OCI-M1 (cell line): Measurements from ENCODE around the gene CCDC91.
A peak's percentile ranks its signal among the peaks of the same experiment; 100 is the strongest.

Experiments used
- DNase-seq: peaks from one replicate; lab custom pipeline; 2025; lab: John Stamatoyannopoulos, UW

The CCDC91 gene, protein sequence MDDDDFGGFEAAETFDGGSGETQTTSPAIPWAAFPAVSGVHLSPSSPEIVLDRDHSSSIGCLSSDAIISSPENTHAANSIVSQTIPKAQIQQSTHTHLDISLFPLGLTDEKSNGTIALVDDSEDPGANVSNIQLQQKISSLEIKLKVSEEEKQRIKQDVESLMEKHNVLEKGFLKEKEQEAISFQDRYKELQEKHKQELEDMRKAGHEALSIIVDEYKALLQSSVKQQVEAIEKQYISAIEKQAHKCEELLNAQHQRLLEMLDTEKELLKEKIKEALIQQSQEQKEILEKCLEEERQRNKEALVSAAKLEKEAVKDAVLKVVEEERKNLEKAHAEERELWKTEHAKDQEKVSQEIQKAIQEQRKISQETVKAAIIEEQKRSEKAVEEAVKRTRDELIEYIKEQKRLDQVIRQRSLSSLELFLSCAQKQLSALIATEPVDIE

DNA sequence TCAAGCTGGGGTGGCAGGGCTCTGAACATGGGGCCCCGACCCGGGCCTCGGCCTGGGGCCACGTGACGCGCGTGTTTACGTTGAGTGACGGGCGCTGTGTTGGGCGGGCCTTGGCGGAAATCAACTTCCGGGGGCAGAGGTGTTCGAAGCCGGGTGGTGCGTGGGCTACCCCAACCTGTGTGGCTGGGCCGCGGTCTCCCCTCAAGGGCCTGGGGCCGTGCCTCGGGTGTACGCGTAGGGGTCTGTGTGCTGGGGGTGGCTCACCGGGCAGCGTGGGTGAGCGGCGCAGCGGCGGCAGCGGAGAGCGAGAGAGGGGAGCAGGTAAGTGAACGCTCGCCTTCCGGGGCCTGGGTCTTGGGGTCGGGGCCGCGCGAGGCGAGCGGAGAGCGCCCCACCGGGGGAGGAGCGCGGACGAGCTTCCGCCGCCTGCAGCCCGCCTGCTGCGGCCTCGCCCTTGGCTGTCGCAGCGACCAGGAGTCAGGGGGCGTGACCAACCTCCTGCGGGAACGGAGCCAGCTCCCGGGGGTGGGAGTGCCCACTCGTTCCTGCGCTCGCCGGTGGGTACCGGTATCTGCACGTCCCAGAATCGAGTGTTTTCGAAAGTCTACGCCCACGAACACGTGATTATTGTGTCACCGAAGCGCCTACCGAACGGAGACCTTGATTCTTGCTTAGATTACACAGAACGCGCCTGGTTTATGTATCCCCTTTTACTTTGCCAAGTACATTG is at the start of gene CCDC91:
Gene CCDC91 (plus strand): TSS at position 136 of the 730 bp plus-strand sequence. CDS start 66,760 bp downstream, outside the sequence.
- peak; percentile 96 for DNase-seq

DNA sequence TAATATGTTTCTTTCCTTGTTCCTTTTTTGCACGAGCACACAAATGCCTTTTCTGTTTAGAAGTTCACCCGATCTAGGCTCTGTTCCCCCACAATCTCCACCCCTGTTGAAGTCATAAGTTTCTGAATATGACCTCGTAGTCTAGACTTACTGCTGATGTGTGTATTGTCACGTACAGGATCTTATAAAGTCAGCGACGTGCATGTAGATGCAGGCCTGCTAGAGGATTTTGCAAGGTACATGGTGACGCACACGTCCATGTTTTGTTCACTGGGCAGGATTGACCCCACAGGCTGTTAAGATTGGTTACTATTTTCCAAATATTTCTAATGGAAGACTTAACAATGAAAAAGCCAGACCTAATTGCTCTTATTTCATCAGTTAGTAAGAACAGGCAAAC is 46.2 kb upstream of the CCDC91 start:
- DNase-seq = no peak

DNA sequence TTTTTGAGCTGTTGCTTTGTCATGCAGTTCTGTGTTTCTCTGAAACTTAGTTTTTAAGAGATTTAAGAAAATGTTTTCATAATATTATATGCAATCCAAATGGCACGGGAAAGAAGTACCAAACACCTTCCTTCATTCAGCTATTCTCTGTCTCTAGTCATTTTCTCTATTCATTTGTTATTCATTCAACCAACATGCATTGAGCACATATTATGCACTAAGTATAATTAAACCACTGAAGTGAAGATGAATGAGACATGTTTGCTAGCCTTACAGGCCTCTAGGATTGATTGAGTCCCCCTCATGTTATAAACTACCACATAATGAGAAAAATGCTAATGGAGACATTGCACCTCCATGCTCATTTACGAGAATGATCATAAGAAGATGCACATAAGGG is 45.7 kb upstream of the CCDC91 start:
- DNase-seq = no peak

DNA sequence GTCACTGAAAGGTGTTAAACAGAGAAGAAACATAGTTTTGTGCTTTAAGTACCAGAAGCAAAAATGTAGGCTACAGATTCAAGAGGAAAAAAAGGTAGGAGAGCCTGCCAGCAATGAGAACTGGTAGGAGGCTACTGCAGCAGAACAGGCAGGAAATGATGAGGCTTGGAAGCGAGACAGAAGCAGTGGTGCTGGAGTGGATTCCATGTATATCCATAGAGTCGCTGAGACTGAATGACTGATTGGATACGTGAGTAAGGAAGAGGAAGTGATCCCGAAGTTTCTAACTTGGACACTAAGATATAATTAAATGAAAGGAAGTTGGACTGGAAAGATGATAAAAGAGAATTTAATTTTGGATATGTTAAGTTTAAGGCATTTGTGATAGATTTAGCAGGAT is 45.0 kb upstream of the CCDC91 start:
- DNase-seq = no peak

DNA sequence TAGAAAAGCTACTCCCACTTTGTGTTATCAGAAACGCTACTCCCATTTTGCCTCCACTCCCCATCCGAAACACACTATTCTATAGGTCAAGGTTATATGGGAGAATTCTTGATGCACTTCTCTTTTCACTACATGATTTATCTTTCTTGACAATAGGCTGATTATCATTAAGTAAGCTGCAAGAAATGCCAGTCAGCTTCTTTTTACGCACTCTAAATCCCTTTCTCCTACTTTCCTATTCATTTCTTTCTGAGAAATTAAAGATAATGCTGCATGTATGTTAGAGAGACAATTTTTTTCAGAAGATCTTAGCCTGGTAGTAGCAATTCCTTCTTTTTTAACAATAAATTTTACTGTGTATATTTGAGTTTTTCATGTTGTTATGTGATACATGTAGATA is 41.0 kb upstream of the CCDC91 start:
- DNase-seq = no peak

DNA sequence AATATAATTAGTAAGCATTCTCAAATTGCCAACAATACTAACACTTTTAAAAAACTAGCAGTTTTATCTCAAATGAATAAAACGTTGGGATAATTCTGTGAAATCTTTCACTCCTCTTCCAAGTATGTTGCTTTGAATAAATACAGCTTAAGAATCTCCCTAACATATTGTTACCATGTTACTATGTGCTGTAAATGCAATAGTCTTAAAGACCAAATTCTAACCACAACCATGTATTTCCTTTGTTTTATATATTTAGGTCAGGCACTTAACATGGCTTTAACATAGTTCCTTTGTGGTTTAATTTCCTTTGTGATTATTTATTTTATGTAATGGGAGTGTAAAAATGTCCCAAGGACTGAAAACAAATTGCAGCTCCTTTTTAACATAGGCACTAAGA is 33.9 kb upstream of the CCDC91 start:
- no peak for DNase-seq

DNA sequence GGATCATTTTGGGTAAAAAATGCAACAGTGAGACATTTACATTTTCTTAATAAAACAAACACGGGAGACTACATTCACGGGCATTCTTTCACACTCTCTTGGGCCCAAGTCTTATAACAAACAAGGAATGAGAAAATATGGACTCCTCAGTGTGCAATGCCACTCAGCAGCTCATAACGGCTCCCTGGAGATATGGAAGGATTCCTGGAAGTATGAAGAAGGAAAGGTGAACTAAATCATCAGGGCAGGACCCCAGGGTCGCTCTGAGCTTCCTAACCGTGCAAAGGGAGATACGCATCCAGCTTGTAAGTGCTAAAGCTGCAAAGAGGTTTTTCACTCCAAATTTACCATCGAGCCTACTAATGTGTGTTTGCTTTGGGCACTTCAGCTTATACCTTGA is 33.5 kb upstream of the CCDC91 start:
- DNase-seq = no peak

DNA sequence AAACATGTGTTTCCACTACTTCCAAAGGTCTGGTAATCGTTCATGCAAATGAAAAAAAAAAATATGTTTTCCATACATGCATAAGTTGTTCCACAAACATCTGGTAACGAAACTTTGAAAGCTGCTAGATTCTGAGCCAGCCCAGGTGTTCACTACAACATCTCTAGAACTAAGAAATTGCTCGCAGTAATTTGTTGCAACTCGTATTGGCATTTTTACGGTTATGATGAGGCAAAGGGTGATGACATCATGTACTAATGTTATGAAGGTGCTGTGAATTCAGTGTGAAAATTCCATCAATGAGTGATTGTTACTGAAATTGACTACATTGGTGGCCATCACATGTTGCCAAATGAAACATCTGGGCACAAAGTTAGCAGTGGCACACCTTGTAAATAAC is 31.9 kb upstream of the CCDC91 start:
- no peak for DNase-seq

DNA sequence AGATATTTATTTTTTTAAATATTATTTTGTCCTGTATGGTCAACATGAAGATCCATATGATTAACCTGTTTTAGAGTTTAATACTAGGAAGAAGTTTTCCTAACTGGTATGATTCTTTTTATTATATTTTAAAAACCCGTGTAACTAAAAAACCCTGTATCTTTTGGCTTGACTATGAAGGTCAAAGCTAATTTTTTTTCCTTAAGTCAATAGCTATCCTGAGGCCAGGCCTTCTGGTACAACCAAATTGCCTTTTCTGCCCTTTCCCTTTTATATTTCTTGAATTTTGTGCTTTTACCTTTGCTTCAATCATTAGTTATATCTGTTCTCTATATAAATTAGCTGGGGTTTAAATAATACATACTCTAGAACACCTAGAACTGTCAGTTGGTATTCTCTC is 30.6 kb upstream of the CCDC91 start:
- DNase-seq = no peak

DNA sequence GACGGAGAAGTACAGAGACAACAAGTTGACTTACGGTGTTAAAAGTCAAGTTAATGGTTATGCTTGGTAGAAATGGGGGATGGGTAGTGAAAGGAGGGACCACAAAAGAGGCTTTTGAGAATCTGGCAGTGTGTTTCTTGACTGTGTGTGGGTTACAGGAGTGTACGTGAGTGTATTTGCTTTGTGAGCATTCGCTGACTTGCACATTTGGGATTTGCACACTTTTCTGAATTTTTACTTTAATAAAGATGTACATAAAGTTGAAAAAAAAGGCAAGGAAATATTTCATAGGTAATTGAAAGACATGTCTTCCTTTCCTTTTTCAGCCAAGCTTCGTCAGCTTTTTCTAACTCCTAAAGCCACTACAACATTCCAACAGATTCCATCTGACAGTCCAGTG is 28.6 kb upstream of the CCDC91 start:
- no peak for DNase-seq

DNA sequence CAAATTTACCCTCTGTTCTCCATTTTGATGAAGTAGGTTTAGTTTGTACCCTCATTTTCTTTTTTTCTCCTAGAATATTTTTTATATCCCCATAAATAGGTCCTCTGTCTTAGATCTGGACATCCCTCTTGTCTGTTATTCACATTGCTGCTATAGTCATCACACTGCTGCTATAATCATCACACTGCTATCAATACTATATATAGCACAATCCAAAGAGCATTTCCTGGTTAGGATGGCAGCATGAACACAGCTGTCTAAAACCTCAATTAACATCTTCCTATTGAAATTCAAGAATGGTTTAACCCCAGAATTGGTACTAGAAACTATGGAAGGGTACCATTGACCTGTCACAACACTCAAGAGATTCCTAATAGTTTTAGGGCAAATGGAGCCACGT is 27.6 kb upstream of the CCDC91 start:
- DNase-seq = no peak

DNA sequence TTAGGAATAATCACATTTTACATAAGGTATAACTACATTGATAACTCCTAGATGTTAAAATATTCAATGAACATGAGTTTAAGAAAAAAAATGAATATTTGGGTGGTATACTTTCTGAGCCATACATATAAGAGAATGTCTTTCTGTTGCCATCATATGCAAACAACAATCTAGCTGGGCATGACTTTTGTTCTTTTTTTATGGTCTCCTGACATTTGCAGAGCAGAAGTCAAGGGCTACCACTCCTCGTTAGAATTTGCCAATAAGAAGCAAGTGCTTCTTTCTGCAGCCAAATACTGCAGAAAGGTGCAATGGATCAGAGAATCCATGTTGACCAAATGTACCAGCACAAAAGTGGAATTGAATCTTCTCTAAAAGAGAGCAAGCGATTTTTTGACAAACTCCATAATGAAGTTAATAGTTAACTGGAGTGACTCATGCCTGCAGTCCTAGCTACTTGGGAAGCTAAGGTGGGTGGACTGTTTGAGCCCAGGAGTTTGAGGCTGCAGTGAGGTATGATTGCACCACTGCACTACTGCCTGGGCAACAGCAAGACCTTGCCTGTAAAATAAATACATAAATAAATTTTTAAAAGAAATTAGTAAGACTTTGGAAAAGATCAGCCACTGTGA is 25.5 kb upstream of the CCDC91 start:
- no peak for DNase-seq

DNA sequence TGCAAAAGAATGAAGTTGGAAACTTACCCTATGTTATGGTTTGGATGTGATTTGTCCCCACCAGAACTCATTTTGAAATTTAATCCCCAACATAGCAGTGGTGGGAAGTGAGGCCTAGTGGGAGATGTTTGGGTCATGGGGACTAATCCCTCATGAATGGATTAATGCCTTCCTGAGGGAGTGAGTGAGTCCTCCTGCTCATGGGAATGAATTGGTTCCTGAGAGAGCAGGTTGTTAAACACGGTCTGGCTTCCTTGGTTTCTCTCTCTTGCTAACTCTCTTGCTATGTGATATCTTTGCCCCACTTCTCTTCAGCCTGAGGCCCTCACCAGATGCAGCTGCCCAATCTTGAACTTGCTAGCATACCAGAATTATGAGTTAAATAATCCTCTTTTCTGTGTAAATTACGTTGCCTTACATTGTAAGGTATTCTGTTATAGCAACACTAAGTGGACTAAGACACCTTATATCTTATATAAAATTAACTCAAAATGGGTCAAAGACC is 22.2 kb upstream of the CCDC91 start:
- DNase-seq = no peak

DNA sequence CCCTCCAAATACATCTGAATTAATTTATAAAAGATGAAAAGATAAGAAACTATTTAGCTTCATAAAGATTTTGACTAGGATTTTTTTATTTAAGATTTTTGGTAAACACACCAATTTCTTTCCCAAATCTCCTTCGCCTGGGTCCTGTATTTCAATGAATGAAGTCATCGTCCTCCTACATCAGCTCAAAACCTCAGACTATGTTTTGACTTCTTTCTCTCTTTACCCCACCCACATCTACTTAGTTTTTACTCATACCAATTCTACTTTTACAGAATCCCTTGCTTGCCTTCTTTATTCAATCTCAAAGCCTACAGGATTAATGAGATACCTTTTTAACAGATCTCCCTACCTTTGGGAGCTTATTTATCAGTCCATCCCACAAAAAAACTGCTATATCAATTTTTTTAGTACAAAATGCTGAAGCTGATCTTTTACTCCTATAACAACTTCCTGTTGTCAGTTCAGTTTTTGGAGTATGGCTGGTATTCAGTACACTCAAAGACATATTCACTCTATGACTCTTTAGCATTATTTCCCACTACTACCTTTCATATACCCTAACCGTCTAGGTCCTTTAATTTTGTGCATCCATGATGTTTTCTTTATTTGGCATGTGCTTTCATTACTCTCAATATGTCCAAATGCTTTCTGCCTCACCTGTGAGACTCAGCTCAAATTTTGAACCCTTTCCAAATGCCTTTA is 18.7 kb upstream of the CCDC91 start:
- DNase-seq = peak; percentile 40

DNA sequence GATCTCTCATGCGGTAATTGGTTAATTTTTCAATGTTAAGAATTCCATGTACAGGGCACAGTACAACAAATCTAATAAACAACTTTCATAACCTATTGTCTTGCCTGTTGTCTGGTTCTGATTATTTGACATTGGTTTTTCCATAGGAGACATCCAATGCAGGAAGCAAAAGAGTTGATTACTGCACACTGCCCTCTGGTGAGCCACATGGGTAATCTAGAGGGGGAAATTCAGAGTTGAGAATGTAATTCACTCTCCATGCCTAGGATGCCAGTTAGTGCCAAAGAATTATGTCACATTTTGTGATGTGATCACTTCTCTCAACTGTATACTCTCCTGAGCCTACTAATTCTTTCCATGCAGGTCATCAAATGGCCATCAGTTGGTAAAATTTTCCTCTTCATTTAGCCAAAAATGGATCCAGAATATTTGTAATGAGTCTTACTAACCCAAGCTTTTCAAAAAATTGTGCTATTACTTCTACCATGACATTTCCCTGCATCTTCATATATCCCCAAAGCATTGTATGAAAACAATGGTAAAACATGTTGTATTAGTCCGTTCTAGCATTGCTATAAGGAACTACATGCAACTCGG is 17.7 kb upstream of the CCDC91 start:
- DNase-seq = peak; percentile 84

DNA sequence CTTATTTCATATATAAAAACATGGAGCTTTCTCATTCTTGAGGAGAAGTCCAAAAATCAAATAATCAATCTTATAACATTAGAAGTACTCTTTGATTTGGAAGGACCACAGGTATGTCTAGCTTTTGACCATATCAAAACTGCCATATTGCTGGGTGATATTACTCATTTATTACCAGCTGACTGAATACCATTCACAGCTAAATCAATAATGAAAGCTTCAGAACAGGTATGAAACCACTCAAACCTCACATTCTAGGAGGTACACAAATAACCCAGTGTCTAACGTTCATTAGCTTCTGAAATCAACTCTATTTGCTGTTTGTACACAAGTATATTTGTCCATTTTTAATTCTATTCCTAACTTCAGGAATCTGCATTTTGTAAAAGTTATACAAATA is 16.8 kb upstream of the CCDC91 start:
- DNase-seq = no peak

DNA sequence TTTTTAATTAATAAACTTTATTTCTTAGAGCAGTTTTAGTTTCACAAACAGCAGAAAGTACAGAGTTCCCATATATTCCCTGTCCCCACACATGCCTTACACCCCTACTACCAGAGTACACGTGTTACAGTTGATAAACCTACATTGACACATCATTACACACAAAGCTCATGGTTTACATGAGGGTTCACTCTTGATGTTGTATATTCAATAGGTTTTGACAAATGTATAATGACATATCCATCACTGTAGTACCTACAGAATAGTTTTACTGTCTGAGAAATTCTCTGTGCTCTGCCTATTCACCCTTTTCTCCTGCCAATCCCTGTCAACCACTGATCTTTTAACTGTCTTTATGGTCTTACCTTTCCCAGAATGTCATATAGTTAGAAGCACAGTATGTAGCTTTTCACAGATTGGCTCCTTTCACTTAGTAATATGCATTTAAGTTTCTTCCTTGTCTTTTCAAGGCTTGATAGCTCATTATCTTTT is 15.1 kb upstream of the CCDC91 start:
- DNase-seq = no peak

DNA sequence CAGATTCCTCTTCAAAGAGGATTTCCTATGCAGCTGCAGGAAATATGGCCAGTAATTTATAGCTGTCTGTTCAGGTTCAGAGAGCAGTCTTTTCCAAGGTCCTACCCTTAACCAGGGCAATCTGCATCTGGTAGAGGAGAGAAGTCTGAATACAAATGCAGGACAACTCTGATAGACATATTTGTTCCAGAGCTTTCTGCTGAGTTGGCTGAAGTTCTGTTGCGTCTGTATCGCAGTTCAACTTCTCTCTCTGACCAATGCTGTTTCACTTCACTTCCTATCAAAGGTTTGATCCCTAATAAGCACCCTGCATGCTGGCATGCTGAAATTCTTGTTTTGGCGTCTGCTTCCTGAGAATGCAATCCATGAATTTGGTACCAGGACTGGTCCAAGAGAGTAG is 14.0 kb upstream of the CCDC91 start:
- DNase-seq = no peak

DNA sequence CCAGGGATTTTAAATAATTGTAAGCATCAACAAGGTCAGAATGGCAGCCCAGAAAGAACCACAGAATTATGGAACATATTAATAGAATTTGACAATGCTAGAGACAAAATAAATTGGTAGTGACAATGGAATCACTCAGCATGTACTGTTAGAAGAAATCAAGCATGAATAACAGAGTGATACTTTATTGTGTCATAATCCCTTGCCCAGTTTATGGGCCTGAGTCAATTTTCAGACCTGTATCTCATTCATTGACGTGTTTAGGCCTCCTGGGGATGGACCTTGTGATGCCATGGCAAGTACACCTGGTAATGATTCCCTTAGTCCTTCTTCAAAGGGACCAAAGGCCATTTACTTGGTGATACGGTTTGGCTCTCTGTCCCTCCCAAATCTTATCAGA is 12.8 kb upstream of the CCDC91 start:
- DNase-seq = no peak

DNA sequence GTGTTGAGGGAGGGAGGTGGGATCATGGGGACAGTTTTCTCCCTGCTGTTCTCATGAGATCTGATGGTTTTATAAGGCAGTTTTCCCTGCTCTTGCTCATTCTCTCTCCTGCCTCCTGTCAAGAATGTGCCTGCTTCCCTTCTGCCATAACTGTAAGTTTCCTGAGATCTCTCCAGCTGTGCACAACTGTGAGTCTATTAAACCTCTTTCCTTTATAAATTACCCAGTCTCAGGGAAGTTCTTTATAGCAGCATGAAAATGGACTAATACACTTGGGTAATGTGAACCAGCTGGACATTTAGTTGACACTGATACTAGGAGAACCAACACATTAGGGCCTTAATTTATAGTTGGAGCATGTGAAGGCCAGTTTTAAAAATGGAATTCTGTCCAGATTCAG is 12.4 kb upstream of the CCDC91 start:
- DNase-seq = no peak

DNA sequence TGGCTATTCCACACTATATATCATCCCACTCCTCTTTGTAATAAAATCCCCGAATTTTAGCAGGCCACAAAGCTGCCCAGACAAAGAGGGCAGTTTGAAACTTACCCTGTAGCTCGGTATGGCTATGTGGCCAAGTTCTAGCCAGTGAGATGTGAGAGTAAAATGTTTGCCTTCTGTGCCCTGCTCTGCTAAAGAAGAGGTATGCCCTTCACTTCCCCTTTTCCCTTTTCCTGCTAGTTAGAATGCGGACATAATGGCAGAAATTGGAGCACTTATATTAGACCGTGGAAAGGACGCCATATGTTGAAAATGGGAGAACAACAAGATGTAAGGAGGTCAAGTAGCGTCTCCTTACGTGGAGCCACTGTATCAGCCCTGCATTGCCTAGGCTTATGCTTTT is 11.5 kb upstream of the CCDC91 start:
- DNase-seq = no peak

DNA sequence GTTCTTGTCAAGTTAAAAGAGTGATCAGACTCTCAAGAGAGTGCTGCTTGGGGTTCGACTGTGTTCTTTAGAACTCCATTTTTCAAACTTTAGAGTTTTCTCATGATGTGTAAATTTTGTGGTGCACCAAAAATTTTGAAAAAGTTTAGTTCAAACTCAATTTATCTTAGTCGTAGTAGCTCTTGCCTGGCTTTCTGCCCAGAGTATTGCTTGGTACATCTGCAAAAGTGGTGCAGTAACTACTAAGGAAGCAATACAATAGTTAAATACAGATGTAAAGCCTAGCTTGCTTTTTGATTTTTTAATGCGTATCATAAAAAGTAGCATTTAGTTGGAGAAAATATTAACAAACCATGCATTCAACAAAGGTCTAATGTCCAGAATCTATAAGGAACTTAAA is 9.5 kb upstream of the CCDC91 start:
- DNase-seq = no peak
